ENCODE data around the gene PRR14.
"Not testable (repeated sequence)": the region's sequence is repeated elsewhere in the genome, so short reads cannot be mapped to it uniquely, and the experiment has no call there.

PRR14 gene

GRCh38 chr16:30619202-30619601 lies 31.6 kb upstream of the PRR14 start:
- Histone ChIP-seq H3K4me2 (ENCODE audit: low read length) (no peak overlapping the region), H3K36me3 (ENCODE audit: insufficient read depth, low read length) (no peaks in the 10 kb centered on the region), H3K9ac (ENCODE audit: low read depth, low read length) (no peak overlapping the region), H3K27me3 (ENCODE audit: control insufficient read depth, insufficient read depth, low read length) (no peaks in the 10 kb centered on the region), H3K4me3 (ENCODE audit: low read length) (no peak overlapping the region), H3K4me1 (ENCODE audit: control insufficient read depth, insufficient read depth, low read length) (peaks cover 4% of the 10 kb centered on the region), H3K9me3 (replicated peaks; ENCODE audit: low read length) (peaks cover 5% of the 10 kb centered on the region)

- H3K9ac ChIP-seq (ENCODE audit: low read depth, low read length) = no peak overlapping the region
- H3K4me2 ChIP-seq (ENCODE audit: low read length) = no peak overlapping the region
- peaks cover 6% of the 10 kb centered on the region for H3K9me3 ChIP-seq (replicated peaks; ENCODE audit: low read length)
- H3K27me3 ChIP-seq (ENCODE audit: control insufficient read depth, insufficient read depth, low read length) = no peaks in the 10 kb centered on the region
- peaks cover 4% of the 10 kb centered on the region for H3K4me1 ChIP-seq (ENCODE audit: control insufficient read depth, insufficient read depth, low read length)
- no peak overlapping the region for H3K4me3 ChIP-seq (ENCODE audit: low read length)
- H3K36me3 ChIP-seq (ENCODE audit: insufficient read depth, low read length) = no peaks in the 10 kb centered on the region
These were observed 31.1 kb upstream of the PRR14 start for GRCh38 chr16:30619638-30620037.

GRCh38 chr16:30620169-30620568 lies 30.6 kb upstream of the PRR14 start:
- H3K4me2 ChIP-seq (ENCODE audit: low read length) = no peak overlapping the region
- H3K9ac ChIP-seq (ENCODE audit: low read depth, low read length) = no peak overlapping the region
- no peaks in the 10 kb centered on the region for H3K36me3 ChIP-seq (ENCODE audit: insufficient read depth, low read length)

GRCh38 chr16:30621765-30622164 lies 29.0 kb upstream of the PRR14 start:
- no peak overlapping the region for H3K4me3 ChIP-seq (ENCODE audit: low read length)
- no peaks in the 10 kb centered on the region for H3K27me3 ChIP-seq (ENCODE audit: control insufficient read depth, insufficient read depth, low read length)
- H3K4me2 ChIP-seq (ENCODE audit: low read length) = no peak overlapping the region
- H3K9me3 ChIP-seq (replicated peaks; ENCODE audit: low read length) = peaks cover 6% of the 10 kb centered on the region
- H3K4me1 ChIP-seq (ENCODE audit: control insufficient read depth, insufficient read depth, low read length) = peaks cover 4% of the 10 kb centered on the region
- H3K9ac ChIP-seq (ENCODE audit: low read depth, low read length) = no peak overlapping the region
- H3K36me3 ChIP-seq (ENCODE audit: insufficient read depth, low read length) = no peaks in the 10 kb centered on the region

More at GRCh38 chr16:30620169-30620568, 30.6 kb upstream of the PRR14 start:
- H3K4me3 ChIP-seq (ENCODE audit: low read length) = no peak overlapping the region
- no peaks in the 10 kb centered on the region for H3K27me3 ChIP-seq (ENCODE audit: control insufficient read depth, insufficient read depth, low read length)
- peaks cover 6% of the 10 kb centered on the region for H3K9me3 ChIP-seq (replicated peaks; ENCODE audit: low read length)
- peaks cover 4% of the 10 kb centered on the region for H3K4me1 ChIP-seq (ENCODE audit: control insufficient read depth, insufficient read depth, low read length)

- Histone ChIP-seq H3K4me2 (ENCODE audit: low read length) (no peak overlapping the region), H3K9ac (ENCODE audit: low read depth, low read length) (no peak overlapping the region), H3K9me3 (replicated peaks; ENCODE audit: low read length) (peaks cover 6% of the 10 kb centered on the region), H3K4me3 (ENCODE audit: low read length) (no peak overlapping the region), H3K27me3 (ENCODE audit: control insufficient read depth, insufficient read depth, low read length) (no peaks in the 10 kb centered on the region), H3K4me1 (ENCODE audit: control insufficient read depth, insufficient read depth, low read length) (peaks cover 4% of the 10 kb centered on the region), H3K36me3 (ENCODE audit: insufficient read depth, low read length) (no peaks in the 10 kb centered on the region)
These were observed 28.2 kb upstream of the PRR14 start for GRCh38 chr16:30622455-30623032.

GRCh38 chr16:30623536-30624283 lies 27.1 kb upstream of the PRR14 start:
- no peak overlapping the region for H3K9ac ChIP-seq (ENCODE audit: low read depth, low read length)
- H3K4me3 ChIP-seq (ENCODE audit: low read length) = no peak overlapping the region
- no peak overlapping the region for H3K4me2 ChIP-seq (ENCODE audit: low read length)
- H3K4me1 ChIP-seq (ENCODE audit: control insufficient read depth, insufficient read depth, low read length) = peaks cover 6% of the 10 kb centered on the region
- no peaks in the 10 kb centered on the region for H3K36me3 ChIP-seq (ENCODE audit: insufficient read depth, low read length)
- H3K9me3 ChIP-seq (replicated peaks; ENCODE audit: low read length) = peaks cover 6% of the 10 kb centered on the region
- no peaks in the 10 kb centered on the region for H3K27me3 ChIP-seq (ENCODE audit: control insufficient read depth, insufficient read depth, low read length)

- Histone ChIP-seq H3K36me3 (ENCODE audit: insufficient read depth, low read length) (no peaks in the 10 kb centered on the region), H3K9ac (ENCODE audit: low read depth, low read length) (no peak overlapping the region), H3K27me3 (ENCODE audit: control insufficient read depth, insufficient read depth, low read length) (no peaks in the 10 kb centered on the region), H3K4me1 (ENCODE audit: control insufficient read depth, insufficient read depth, low read length) (peaks cover 6% of the 10 kb centered on the region), H3K4me2 (ENCODE audit: low read length) (no peak overlapping the region), H3K9me3 (replicated peaks; ENCODE audit: low read length) (peaks cover 6% of the 10 kb centered on the region), H3K4me3 (ENCODE audit: low read length) (no peak overlapping the region)
These were observed 24.5 kb upstream of the PRR14 start for GRCh38 chr16:30626236-30626635.

- Histone ChIP-seq H3K4me1 (ENCODE audit: control insufficient read depth, insufficient read depth, low read length) (peaks cover 5% of the 10 kb centered on the region), H3K4me3 (ENCODE audit: low read length) (no peak overlapping the region), H3K36me3 (ENCODE audit: insufficient read depth, low read length) (no peaks in the 10 kb centered on the region), H3K4me2 (ENCODE audit: low read length) (peak overlapping the region; percentile 24), H3K9me3 (replicated peaks; ENCODE audit: low read length) (peaks cover 4% of the 10 kb centered on the region), H3K9ac (ENCODE audit: low read depth, low read length) (no peak overlapping the region), H3K27me3 (ENCODE audit: control insufficient read depth, insufficient read depth, low read length) (no peaks in the 10 kb centered on the region)
These were observed 21.9 kb upstream of the PRR14 start for GRCh38 chr16:30628628-30629540.

GRCh38 chr16:30632454-30632853 lies 18.3 kb upstream of the PRR14 start:
- H3K9me3 ChIP-seq (replicated peaks; ENCODE audit: low read length); H3K4me3 ChIP-seq (ENCODE audit: low read length); H3K36me3 ChIP-seq (ENCODE audit: insufficient read depth, low read length); H3K27me3 ChIP-seq (ENCODE audit: control insufficient read depth, insufficient read depth, low read length); H3K9ac ChIP-seq (ENCODE audit: low read depth, low read length); H3K4me2 ChIP-seq (ENCODE audit: low read length): not testable (repeated sequence)
- peaks cover 11% of the 10 kb centered on the region for H3K4me1 ChIP-seq (ENCODE audit: control insufficient read depth, insufficient read depth, low read length)

- peak overlapping the region; percentile 94 for H3K9ac ChIP-seq (ENCODE audit: low read depth, low read length)
- no peaks in the 10 kb centered on the region for H3K27me3 ChIP-seq (ENCODE audit: control insufficient read depth, insufficient read depth, low read length)
- peak overlapping the region; percentile 96 for H3K4me2 ChIP-seq (ENCODE audit: low read length)
- H3K9me3 ChIP-seq (replicated peaks; ENCODE audit: low read length) = no peaks in the 10 kb centered on the region
- H3K4me1 ChIP-seq (ENCODE audit: control insufficient read depth, insufficient read depth, low read length) = peaks cover 10% of the 10 kb centered on the region
- H3K4me3 ChIP-seq (ENCODE audit: low read length) = peak overlapping the region; percentile 92
- no peaks in the 10 kb centered on the region for H3K36me3 ChIP-seq (ENCODE audit: insufficient read depth, low read length)
These were observed 17.2 kb upstream of the PRR14 start for GRCh38 chr16:30633526-30633925.

GRCh38 chr16:30636599-30636998 lies 14.2 kb upstream of the PRR14 start:
- Histone ChIP-seq H3K36me3 (ENCODE audit: insufficient read depth, low read length) (no peaks in the 10 kb centered on the region), H3K4me3 (ENCODE audit: low read length) (no peak overlapping the region), H3K9ac (ENCODE audit: low read depth, low read length) (no peak overlapping the region)

More at GRCh38 chr16:30636599-30636998, 14.2 kb upstream of the PRR14 start:
- peaks cover 8% of the 10 kb centered on the region for H3K4me1 ChIP-seq (ENCODE audit: control insufficient read depth, insufficient read depth, low read length)
- H3K4me2 ChIP-seq (ENCODE audit: low read length) = no peak overlapping the region
- no peaks in the 10 kb centered on the region for H3K27me3 ChIP-seq (ENCODE audit: control insufficient read depth, insufficient read depth, low read length)
- no peaks in the 10 kb centered on the region for H3K9me3 ChIP-seq (replicated peaks; ENCODE audit: low read length)
